Heart left ventricle (tissue), 16 donors: Measurements from ENCODE around the gene RSPH1. TPM values are rescaled to one million over a fixed set of nuclear protein-coding genes. Genes with fewer than 3 reads are reported as not detected.

Source experiments
- ATAC-seq, 4 donors: fragments of 200-7000 bp; cut with Tn5 transposase; one replicate each; pipeline ENCODE4 v1.9.1; 2020 to 2022; ENCODE audit warnings: moderate library complexity in 4 of 4, mild to moderate bottlenecking in 3 of 4, moderate number of reproducible peaks in 1 of 4
- DNase-seq, 5 donors: peaks; one replicate each; pipeline ENCODE4 v3.0.0-alpha.2; 2020
- H3K27ac ChIP-seq, 12 donors: fragments of 200-600 bp; sonication (generic) in 4 of 12; one replicate each; pipeline versions ENCODE4 v1.5.0 to v1.8.0; 2016 to 2022; ENCODE audit warnings: mild to moderate bottlenecking in 2 of 12
- H3K27me3 ChIP-seq, 9 donors: fragments of 200-600 bp; sonication (generic) in 2 of 9; one replicate each; pipeline versions ENCODE4 v1.5.1 to v1.8.0; 2016 to 2022; ENCODE audit warnings: mild to moderate bottlenecking in 3 of 9
- H3K36me3 ChIP-seq, 9 donors: fragments of 200-600 bp; sonication (generic) in 2 of 9; one replicate each; pipeline versions ENCODE4 v1.5.0 to v1.8.0; 2018 to 2022; ENCODE audit warnings: mild to moderate bottlenecking in 2 of 9
- H3K4me1 ChIP-seq, 12 donors: fragments of 200-600 bp; sonication (generic) in 4 of 12; one replicate each; pipeline versions ENCODE4 v1.5.0 to v1.8.0; 2016 to 2022; ENCODE audit warnings: mild to moderate bottlenecking in 3 of 12
- H3K4me3 ChIP-seq, 12 donors: fragments of 200-600 bp; sonication (generic) in 4 of 12; one replicate each; pipeline versions ENCODE4 v1.5.0 to v1.8.0; 2017 to 2022; ENCODE audit warnings: mild to moderate bottlenecking in 9 of 12, moderate library complexity in 4 of 12
- H3K9me3 ChIP-seq, 12 donors: fragments of 200-600 bp; sonication (generic) in 4 of 12; one replicate each; pipeline versions ENCODE4 v1.5.0 to v1.8.0; 2016 to 2022; ENCODE audit warnings: mild to moderate bottlenecking in 1 of 12
- POLR2A ChIP-seq, 2 donors: fragments of 450-650 bp; IDR thresholded peaks; one replicate each; pipeline ENCODE4 v1.6.1; 2017; ENCODE audit warnings: antibody characterized with exemption in 2 of 2, mild to moderate bottlenecking in 2 of 2, moderate library complexity in 2 of 2
- WGBS, 4 donors: extraction: QIAGEN DNeasy Blood & Tissue Kit in 2 of 4; methylation state at CpG; one replicate each; pipeline versions ENCODE4 v1.1.5 to v1.1.7; 2013 to 2018; 5-methylcytosine and 5-hydroxymethylcytosine counted together
- intact Hi-C, 10 donors: fragments of 100-400 bp; cut with DNase I; formaldehyde crosslinking; loops; one replicate each; pipeline versions ENCODE4 v1.11.1 to v1.14.2; 2022
- polyA plus RNA-seq, 2 donors: library from polyadenylated mRNA; stranded (reverse); fragments of 200-250 nt; gene quantifications; one replicate each; pipeline ENCODE4 v1.2.3, GENCODE V29; 2013
- total RNA-seq, 9 donors: library from RNA; depleted of rRNA in 2 of 9; stranded (reverse); fragments of >200 nt in 2 of 9; fragmentation: NEBNext Ultra II Directional in 3 of 9; extraction: Animal tissue kit (Norgen Biotek cat#: 25700) in 3 of 9; gene quantifications; one replicate each; pipeline versions ENCODE4 v1.1.0 to v1.2.4, GENCODE V29; 2016 to 2023
- TF ChIP-seq, protein P1 (sequence below), 12 donors: fragments of 200-600 bp; sonication (generic) in 4 of 12; IDR thresholded peaks; one replicate each; pipeline versions ENCODE4 v1.5.0 to v1.8.0; 2018 to 2022; ENCODE audit warnings: antibody characterized with exemption in 12 of 12, mild to moderate bottlenecking in 5 of 12
- donor health status: ischemic (EF 13 %, LVEDD 7.1; RV severe dilation, severe dysfunction).
- donor health status: healthy with polysubstance abuse.
- donor health status: DM: no; HTN: yes; CAD: no.
- donor health status: DM: no; HTN: no; CAD: no.
- donor health status: ischemic (EF 25% LVEDD 6.9; RV normal size, moderate dysfunction).
- donor health status: ischemic (EF 25% LVEDD 5.7; RV mildly dilated, moderate dysfunction).
- donor health status: healthy.
- donor health status: DM: yes; HTN: yes; CAD: no.
- donor health status: ischemic (EF 35%, LVEDD 5.7; RV mildly dilated, moderate dysfunction).
- donor health status: nonischemic (EF 11% LVEDD 7.7; RV severe dilation, severe dysfunction).
- donor health status: DM: yes; HTN: yes; CAD: no.
- donor health status: PGD.
- donor health status: ischemic (EF 29% LVEDD 5.4; RV normal size, mild dysfunction).
- donor health status: nonischemic (EF 23%, LVEDD 6.1; RV moderate dilation, normal function).

RSPH1 gene
- total and polyA plus RNA-seq, 11 donors = 0.11 to 0.18 TPM; not detected in 9

GRCh38 chr21:42453224-42453985, 42.6 kb downstream of the RSPH1 start:
- Histone ChIP-seq H3K4me3 (no peak overlapping the region), H3K27me3 (peaks cover 0 to 14% (median 0%) of the 10 kb centered on the region in 9 donors), H3K27ac (no peak overlapping the region), H3K9me3 (no peaks in the 10 kb centered on the region), H3K4me1 (peaks cover 0 to 6% (median 0%) of the 10 kb centered on the region in 12 donors), H3K36me3 (no peaks in the 10 kb centered on the region)
- no peak for TF ChIP-seq POLR2A (IDR thresholded peaks at IDR 0.05)
- TF ChIP-seq, protein P1, sequence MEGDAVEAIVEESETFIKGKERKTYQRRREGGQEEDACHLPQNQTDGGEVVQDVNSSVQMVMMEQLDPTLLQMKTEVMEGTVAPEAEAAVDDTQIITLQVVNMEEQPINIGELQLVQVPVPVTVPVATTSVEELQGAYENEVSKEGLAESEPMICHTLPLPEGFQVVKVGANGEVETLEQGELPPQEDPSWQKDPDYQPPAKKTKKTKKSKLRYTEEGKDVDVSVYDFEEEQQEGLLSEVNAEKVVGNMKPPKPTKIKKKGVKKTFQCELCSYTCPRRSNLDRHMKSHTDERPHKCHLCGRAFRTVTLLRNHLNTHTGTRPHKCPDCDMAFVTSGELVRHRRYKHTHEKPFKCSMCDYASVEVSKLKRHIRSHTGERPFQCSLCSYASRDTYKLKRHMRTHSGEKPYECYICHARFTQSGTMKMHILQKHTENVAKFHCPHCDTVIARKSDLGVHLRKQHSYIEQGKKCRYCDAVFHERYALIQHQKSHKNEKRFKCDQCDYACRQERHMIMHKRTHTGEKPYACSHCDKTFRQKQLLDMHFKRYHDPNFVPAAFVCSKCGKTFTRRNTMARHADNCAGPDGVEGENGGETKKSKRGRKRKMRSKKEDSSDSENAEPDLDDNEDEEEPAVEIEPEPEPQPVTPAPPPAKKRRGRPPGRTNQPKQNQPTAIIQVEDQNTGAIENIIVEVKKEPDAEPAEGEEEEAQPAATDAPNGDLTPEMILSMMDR (IDR thresholded peaks at IDR 0.05) = no peak
- ATAC-seq = no peak
- 49 to 63% (median 55%) methylated on average over 18 of the region's 18 CpGs for WGBS, 4 donors
- intact Hi-C loops = loop anchor here in 4 of 10 donors (5.0 kb wide), 2 partner anchors 141 to 291 kb away; no protein-coding TSS in a partner anchor
- DNase-seq = no peak

- Histone ChIP-seq H3K27ac (no peak overlapping the region), H3K36me3 (no peaks in the 10 kb centered on the region), H3K27me3 (peaks cover 0 to 14% (median 0%) of the 10 kb centered on the region in 9 donors), H3K4me1 (peaks cover 0 to 6% (median 0%) of the 10 kb centered on the region in 12 donors), H3K9me3 (no peaks in the 10 kb centered on the region), H3K4me3 (no peak overlapping the region)
- ATAC-seq = no peak
- 84 to 92% (median 87%) methylated on average over 21 to 22 of the region's 22 CpGs for WGBS, 4 donors
- TF ChIP-seq POLR2A (IDR thresholded peaks at IDR 0.05) = no peak
- TF ChIP-seq, protein P1 (IDR thresholded peaks at IDR 0.05) = no peak
- no peak for DNase-seq
- intact Hi-C loops = loop anchor here in 4 of 10 donors (5.0 kb wide), 2 partner anchors 140 to 290 kb away; no protein-coding TSS in a partner anchor
Measured at GRCh38 chr21:42452401-42453223, 43.4 kb downstream of the RSPH1 start.

GRCh38 chr21:42451941-42452340, 44.1 kb downstream of the RSPH1 start:
- no peak for DNase-seq
- no peak overlapping the region for H3K27ac ChIP-seq
- peaks cover 0 to 6% (median 0%) of the 10 kb centered on the region in 12 donors for H3K4me1 ChIP-seq
- H3K4me3 ChIP-seq = no peak overlapping the region
- no peak for TF ChIP-seq POLR2A (IDR thresholded peaks at IDR 0.05)
- TF ChIP-seq, protein P1 (IDR thresholded peaks at IDR 0.05) = no peak
- no peaks in the 10 kb centered on the region for H3K36me3 ChIP-seq
- WGBS, 4 donors = 87 to 94% (median 92%) methylated on average over 9 of the region's 9 CpGs
- peaks cover 0 to 14% (median 0%) of the 10 kb centered on the region in 9 donors for H3K27me3 ChIP-seq
- H3K9me3 ChIP-seq = no peaks in the 10 kb centered on the region
- intact Hi-C loops = loop anchor here in 5 of 10 donors (2.0 to 5.0 kb wide), 3 partner anchors 140 to 307 kb away; no protein-coding TSS in a partner anchor
- ATAC-seq = no peak
